AG04450 (cell line): ENCODE data around the gene ZFR2. TPM values are rescaled to one million over a fixed set of nuclear protein-coding genes. Genes with fewer than 3 reads are reported as not detected.

Source experiments
- CTCF ChIA-PET: fragments of 300-600, 350-600 bp; formaldehyde crosslinking; extraction: SDS; loops from one replicate; lab custom pipeline; 2022; ENCODE audit warnings: antibody characterized with exemption, inconsistent platforms; lab: Charles Lee
- POLR2A ChIA-PET: fragments of 350-600 bp; formaldehyde crosslinking; extraction: SDS; loops from one replicate; lab custom pipeline; 2021; ENCODE audit warnings: antibody characterized with exemption, inconsistent platforms; lab: Yijun Ruan, JAX
- DNase-seq: peaks from one replicate; pipeline ENCODE4 v3.0.0-alpha.2; 2011; ENCODE audit warnings: low read depth, low spot score
- H3K27ac ChIP-seq: one replicate; pipeline ENCODE4 v1.5.1; 2012; ENCODE audit warnings: low read depth, low read length, control low read depth
- H3K27me3 ChIP-seq: one replicate; pipeline ENCODE4 v1.6.0; 2012; ENCODE audit warnings: low read length; ENCODE audit not compliant: control insufficient read depth, insufficient read depth
- H3K4me3 ChIP-seq: 2 replicates; pipeline ENCODE4 v1.5.1; 2011; ENCODE audit warnings: mild to moderate bottlenecking, low read depth, low read length, control low read depth
- H3K9me3 ChIP-seq: 2 replicates; pipeline ENCODE4 v1.5.1; 2012; ENCODE audit warnings: low read length; ENCODE audit not compliant: control insufficient read depth, insufficient read depth
- CTCF ChIP-seq: IDR thresholded peaks from 2 replicates; pipeline ENCODE4 v1.5.1; 2011; ENCODE audit warnings: low read depth, low read length, control low read depth, inconsistent platforms
- polyA plus RNA-seq: library from polyadenylated mRNA; depleted of rRNA; stranded (reverse); fragments of >200 nt; gene quantifications from 2 replicates; pipeline ENCODE4 v1.2.3, GENCODE V29; 2011

Gene ZFR2
- polyA plus RNA-seq, 1 experiment, result not detected

DNA sequence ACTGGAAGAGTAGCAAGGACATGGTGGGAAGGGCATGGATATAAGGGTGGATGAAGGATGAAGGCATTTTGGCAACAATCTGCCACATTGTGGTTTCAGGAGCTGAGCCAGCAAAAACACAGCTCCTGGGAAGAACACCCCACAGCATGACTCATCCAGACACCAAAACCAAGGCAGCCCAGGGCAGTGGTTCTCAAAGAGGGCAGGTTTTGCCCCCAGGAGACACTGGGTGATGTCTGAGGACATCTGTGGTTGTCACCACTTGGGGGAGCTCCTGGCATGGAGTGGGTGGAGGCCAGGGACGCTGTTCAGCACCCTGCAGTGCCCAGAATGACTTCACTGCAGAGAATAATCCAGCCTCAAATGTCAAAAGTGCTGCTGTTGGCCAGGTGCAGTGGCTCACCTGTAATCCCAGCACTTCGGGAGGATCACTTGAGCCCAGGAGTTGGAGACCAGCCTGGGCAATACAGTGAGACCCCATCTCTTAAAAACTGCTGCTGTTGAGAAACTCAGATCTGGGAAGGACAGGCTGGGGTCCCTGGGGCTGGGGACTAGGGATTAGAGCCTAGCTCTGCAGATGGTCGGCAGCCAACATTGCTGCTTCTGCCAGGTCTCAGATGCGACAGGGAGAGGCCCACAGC lies 16.1 kb downstream of the ZFR2 start:
- Histone ChIP-seq H3K27ac (no peak overlapping the region), H3K27me3 (peaks cover 8% of the 10 kb centered on the region), H3K4me3 (no peak overlapping the region), H3K9me3 (peaks cover 14% of the 10 kb centered on the region)
- POLR2A ChIA-PET, result interaction anchor here (0.7 kb wide), 1 partner anchor 162 kb away, joined by 5 read pairs; no protein-coding TSS in a partner anchor
- CTCF ChIA-PET, result interaction anchor here (0.9 kb wide), 1 partner anchor 135 kb away, joined by 7 read pairs; no protein-coding TSS in a partner anchor
- DNase-seq, result no peak
- TF ChIP-seq CTCF, result peak; percentile 13; the same call in 1 of the 2 replicates

- Histone ChIP-seq H3K27ac (no peak overlapping the region), H3K4me3 (no peak overlapping the region), H3K9me3 (peaks cover 14% of the 10 kb centered on the region), H3K27me3 (peaks cover 6% of the 10 kb centered on the region)
- CTCF ChIA-PET, result interaction anchor here (0.9 kb wide), 1 partner anchor 135 kb away, joined by 7 read pairs; no protein-coding TSS in a partner anchor
- POLR2A ChIA-PET, result interaction anchor here (0.7 kb wide), 1 partner anchor 161 kb away, joined by 5 read pairs; no protein-coding TSS in a partner anchor
- DNase-seq, result no peak
- TF ChIP-seq CTCF, result no peak
These were observed 16.7 kb downstream of the ZFR2 start for GRCh38 chr19:3852177-3852511.

- Histone ChIP-seq H3K9me3 (peaks cover 18% of the 10 kb centered on the region), H3K27ac (no peak overlapping the region), H3K27me3 (peaks cover 8% of the 10 kb centered on the region), H3K4me3 (no peak overlapping the region)
- POLR2A ChIA-PET, result interaction anchor here (0.7 kb wide), 1 partner anchor 161 kb away, joined by 5 read pairs; no protein-coding TSS in a partner anchor
- no peak for TF ChIP-seq CTCF
- no peak for DNase-seq
- CTCF ChIA-PET, result interaction anchor here (0.9 kb wide), 1 partner anchor 136 kb away, joined by 7 read pairs; no protein-coding TSS in a partner anchor
These were observed 17.3 kb downstream of the ZFR2 start for GRCh38 chr19:3851254-3852176.

- Histone ChIP-seq H3K27me3 (peaks cover 6% of the 10 kb centered on the region), H3K4me3 (no peak overlapping the region), H3K9me3 (peaks cover 18% of the 10 kb centered on the region), H3K27ac (no peak overlapping the region)
- POLR2A ChIA-PET, result no interaction called here
- no peak for TF ChIP-seq CTCF
- CTCF ChIA-PET, result no interaction called here
- no peak for DNase-seq
These were observed 18.4 kb downstream of the ZFR2 start for GRCh38 chr19:3850320-3850972.
